Dermis microvascular lymphatic vessel endothelial cell (primary cell): ENCODE measurements around the gene DNAH12. TPM values are rescaled to one million over a fixed set of nuclear protein-coding genes. Genes with fewer than 3 reads are reported as not detected.
"Not testable (repeated sequence)": the region's sequence is repeated elsewhere in the genome, so short reads cannot be mapped to it uniquely, and the experiment has no call there.

ENCODE experiments used
- DNase-seq, 2 donors: peaks; one replicate each; pipeline versions ENCODE4 v3.0.0 to v3.0.0-alpha.2; 2010; ENCODE audit warnings: low read depth in 2 of 2
- total RNA-seq: library from RNA; depleted of rRNA; stranded (reverse); fragments of >200 nt; gene quantifications from 2 replicates; pipeline ENCODE4 v1.2.1, GENCODE V29; 2014

Gene DNAH12
- total RNA-seq, 1 donor from 2014 or later = under 0.01 TPM

- DNase-seq = no peak
Measured at GRCh38 chr3:57421336-57421735, 122.8 kb downstream of the DNAH12 start.

GRCh38 chr3:57420001-57420400 is 124.1 kb downstream of the DNAH12 start:
- DNase-seq = no peak

GRCh38 chr3:57411715-57412114 is 132.4 kb downstream of the DNAH12 start:
- no peak for DNase-seq

GRCh38 chr3:57409471-57409870 is 134.7 kb downstream of the DNAH12 start:
- DNase-seq = no peak

- DNase-seq = no peak
Measured at GRCh38 chr3:57402675-57403074, 141.5 kb downstream of the DNAH12 start.

GRCh38 chr3:57397175-57398026 is 146.7 kb downstream of the DNAH12 start:
- peak; percentile 21 to 63 for DNase-seq

GRCh38 chr3:57393977-57394376 is 150.2 kb downstream of the DNAH12 start:
- no peak for DNase-seq

- DNase-seq = no peak
Measured at GRCh38 chr3:57391767-57392166, 152.4 kb downstream of the DNAH12 start.

GRCh38 chr3:57389271-57389670 is 154.9 kb downstream of the DNAH12 start:
- no peak for DNase-seq

GRCh38 chr3:57386307-57386706 is 157.8 kb downstream of the DNAH12 start:
- DNase-seq = no peak

GRCh38 chr3:57385498-57385897 is 158.6 kb downstream of the DNAH12 start:
- DNase-seq = no peak

GRCh38 chr3:57383838-57384237 is 160.3 kb downstream of the DNAH12 start:
- DNase-seq = no peak

GRCh38 chr3:57383406-57383805 is 160.7 kb downstream of the DNAH12 start:
- no peak for DNase-seq

- DNase-seq = no peak
Measured at GRCh38 chr3:57382933-57383332, 161.2 kb downstream of the DNAH12 start.

GRCh38 chr3:57370341-57370740 is 173.8 kb downstream of the DNAH12 start:
- no peak for DNase-seq

GRCh38 chr3:57365089-57365488 is 179.1 kb downstream of the DNAH12 start:
- not testable (repeated sequence) for DNase-seq

- not testable (repeated sequence) for DNase-seq
Measured at GRCh38 chr3:57356275-57356674, 187.9 kb downstream of the DNAH12 start.

GRCh38 chr3:57354768-57355167 is 189.4 kb downstream of the DNAH12 start:
- no peak for DNase-seq

- no peak for DNase-seq
Measured at GRCh38 chr3:57350271-57350670, 193.9 kb downstream of the DNAH12 start.

- not testable (repeated sequence) for DNase-seq
Measured at GRCh38 chr3:57339071-57339642, 205.0 kb downstream of the DNAH12 start.

GRCh38 chr3:57338272-57339070 is 205.7 kb downstream of the DNAH12 start:
- DNase-seq = not testable (repeated sequence)

GRCh38 chr3:57335283-57335938 is 208.7 kb downstream of the DNAH12 start:
- DNase-seq = no peak
